HG02885 (cell line): ENCODE results near the gene SHH.
"Not testable (repeated sequence)": the region's sequence is repeated elsewhere in the genome, so short reads cannot be mapped to it uniquely, and the experiment has no call there.

Experiments used
- ATAC-seq: cut with Tn5 transposase; IDR thresholded peaks from one replicate; pipeline ENCODE4 v1.9.1; 2021; ENCODE audit warnings: mild to moderate bottlenecking; ENCODE audit not compliant: unreplicated experiment, poor library complexity

The SHH gene

DNA sequence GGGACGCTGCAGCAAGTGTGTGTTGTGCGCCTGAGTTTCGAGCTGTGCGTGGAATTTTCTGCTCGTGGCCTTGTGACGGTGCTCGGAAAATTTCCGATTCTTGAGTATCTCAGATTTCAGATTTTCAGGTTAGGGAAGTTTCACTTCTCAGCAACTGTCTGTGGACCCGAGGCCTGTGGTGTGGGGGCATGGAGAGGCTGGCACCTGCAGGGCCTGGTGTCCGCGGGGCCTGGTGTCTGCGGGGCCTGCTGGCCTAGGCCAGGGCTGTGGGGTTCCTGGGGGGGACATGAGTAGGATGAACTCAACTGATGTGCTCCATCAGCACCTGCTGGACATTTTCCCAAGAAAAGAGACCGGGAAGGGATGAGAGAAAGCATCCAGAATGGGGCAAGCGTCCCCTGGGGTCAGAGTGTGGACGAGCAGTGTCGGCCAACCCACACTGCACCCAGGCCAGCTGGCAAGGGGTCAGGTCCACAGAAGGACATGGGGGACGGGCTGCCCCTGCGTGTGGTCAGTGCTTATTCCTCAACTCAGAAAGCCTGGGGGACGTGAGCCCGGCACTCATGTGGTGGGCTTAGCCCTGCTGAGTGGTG is 31.3 kb upstream of the SHH start:
- ATAC-seq: no peak

DNA sequence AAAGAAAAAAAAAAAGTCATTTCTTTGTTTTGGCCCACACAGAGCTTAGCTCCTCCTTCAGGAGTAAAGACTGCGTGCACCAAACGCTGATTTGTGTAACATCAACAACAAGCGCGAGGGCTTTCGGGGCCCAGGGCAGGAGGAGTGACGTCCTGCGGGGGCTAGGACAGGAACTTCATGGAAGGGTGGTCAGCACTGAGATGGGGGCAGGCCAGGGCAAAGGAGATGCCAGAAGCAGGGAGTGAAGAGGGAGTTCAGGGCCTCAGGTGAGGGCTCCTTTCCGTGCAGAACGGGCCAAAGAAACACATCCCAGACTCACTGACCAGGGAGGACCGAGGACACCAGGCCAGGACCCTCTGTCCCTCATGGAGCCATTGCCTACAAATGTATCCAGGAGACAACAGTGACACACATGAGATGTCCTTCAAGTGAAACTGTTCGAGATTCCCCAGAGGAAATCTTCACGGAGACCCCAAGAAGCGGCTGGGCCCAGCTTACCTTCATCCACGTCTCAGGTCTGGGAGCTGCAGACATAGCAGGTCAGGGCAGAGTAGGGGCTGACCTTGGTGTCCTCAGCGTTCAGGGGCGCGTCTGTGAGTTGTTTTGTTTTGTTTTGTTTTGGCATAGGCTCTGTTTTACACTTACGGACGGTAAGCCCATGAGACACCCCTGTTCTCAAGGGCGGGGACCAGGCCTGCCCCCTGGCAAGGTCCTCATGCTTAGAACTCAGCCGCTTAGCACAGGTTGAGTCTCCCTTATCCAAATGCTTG is 30.4 kb upstream of the SHH start:
- ATAC-seq: no peak

DNA sequence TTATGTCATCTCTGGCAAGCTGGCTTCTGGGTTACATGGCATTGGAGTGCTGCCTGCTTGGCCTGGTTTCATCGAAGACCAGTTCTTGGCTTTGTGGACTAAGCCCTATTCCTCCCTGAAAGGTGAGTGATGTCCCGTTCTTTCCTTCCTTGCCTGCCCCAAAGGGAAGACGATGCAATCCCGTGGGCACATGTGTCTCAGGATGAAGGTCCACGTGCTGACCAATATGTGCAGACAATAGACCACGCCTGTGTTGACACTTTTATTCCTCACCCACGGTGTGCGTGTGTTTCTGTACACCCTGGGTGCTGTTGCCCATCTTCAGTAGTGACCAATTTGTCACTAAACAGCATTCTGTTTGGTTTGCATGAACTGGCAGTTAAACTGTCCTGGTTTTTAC is 28.6 kb upstream of the SHH start:
- ATAC-seq: no peak

DNA sequence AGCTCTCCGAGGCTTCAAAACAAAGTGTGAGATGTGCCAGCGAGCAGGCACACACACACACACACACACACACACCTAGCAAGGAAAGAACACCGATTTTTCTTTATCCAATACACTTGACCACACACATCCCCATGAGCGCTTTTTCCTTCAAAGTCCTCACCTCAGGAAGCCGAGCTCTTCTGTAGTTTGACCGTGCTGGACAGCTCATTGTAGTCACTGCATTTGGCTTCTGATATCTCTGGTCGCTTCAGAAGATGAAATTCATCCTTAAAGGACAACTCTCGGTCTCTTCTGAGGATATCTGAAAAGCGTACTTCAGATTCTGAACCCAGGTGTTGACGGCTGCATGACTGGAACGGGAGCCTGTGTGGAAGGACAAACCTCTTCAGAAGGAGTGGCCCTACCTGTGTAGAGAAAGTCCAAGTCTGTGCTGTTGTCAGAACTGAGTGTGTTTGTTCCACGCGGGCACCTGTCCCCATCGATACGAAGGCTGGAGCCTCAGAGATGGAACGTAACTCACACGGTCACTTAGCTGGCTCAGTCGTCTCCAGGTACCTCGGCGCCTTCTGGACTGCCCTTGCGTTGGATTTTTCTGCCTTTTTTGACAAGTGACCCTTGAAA is 28.1 kb upstream of the SHH start:
- no peak for ATAC-seq

DNA sequence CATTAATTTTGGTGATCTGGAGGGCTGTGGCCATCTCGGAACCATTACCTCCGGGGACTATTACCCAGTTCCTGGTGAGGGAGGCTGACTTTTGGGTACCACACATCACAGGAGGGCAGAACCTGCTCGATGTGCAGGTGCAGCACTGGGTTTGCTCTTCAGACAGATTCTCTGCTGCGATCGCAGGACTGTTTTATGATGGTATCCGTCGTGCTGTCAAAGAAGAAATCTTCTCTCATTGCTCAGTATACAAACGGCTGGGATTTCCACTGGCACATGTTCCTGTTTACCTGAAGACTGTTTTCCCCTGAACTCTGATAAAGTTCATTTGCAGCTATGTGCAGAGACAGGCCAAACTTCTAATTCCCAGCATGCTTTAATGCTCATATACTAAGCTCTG is 27.2 kb upstream of the SHH start:
- no peak for ATAC-seq

DNA sequence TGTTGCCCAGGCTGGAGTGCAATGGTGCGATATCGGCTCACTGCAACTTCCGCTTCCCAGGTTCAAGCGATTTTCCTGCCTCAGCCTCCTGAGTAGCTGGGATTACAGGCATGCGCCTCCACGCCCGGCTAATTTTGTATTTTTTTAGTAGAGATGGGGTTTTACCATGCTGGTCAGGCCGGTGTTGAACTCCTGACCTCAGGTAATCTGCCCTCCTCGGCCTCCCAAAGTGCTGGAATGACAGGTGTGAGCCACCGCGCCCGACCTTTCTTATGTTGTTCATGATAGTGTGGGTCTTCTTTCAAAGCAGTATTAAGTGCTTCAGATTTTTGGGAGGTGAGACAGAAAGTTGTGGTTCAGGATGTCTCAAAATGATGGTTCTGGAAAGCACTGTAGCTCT is 26.0 kb upstream of the SHH start:
- not testable (repeated sequence) for ATAC-seq

DNA sequence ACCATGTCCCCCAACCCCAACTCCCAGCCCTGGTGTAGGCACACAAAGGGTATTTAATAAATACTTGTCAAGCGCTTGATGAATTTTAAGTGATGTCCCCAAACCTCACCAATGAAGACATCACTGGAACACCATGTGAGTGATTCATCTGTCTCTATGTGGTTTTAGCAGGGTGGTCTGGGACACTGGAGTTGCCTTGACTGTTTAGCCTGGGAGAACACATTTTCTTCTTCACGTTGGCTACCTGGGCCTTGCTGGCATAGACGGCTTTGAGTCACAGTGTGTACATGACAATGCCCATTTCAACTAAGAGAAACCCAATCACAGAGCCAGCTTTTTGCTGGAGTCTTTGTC is 24.8 kb upstream of the SHH start:
- ATAC-seq: no peak

DNA sequence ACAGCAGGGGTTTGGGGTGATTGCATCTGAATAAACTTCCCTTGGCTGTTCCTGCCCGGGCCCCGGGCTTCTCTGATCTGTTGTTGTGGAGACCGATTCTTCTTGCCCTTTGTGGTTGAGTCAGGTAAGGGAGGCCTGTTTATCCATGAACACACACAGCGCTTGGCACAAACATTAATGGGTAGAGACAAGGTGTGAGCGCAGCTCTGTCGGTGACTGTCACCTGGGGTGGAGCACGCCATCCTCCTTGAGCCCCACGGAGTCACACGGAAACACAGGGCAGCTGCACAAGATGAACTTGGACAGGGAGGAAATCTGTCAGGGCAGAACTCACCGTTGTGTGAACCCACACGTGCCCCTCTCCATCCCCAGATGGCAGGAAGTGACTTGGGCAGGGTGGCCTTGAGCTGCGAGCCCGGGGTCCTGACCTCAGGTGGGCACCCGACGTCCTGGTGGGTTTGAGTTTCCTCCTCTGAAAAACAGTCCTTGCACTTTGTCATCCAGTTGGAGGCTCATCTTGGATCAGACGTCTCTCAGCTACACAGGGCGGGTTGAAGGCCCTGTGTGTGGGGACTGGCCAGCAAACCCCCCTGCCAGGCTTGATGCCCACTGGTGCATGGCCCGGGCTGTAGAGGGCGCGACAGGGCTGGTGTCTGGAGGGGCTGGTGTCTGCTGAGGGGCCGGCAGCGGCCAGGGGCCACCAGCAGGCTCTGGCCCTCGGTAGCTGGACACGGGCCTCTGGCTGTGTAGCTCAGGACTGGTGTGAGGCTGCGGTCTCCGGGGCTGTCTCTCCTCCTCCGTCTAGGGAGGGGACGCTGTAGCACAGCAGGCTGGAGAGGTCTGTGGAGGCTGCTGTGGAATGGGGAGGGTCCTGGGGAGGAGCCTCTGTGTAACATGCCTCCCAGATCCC is 24.2 kb upstream of the SHH start:
- no peak for ATAC-seq

DNA sequence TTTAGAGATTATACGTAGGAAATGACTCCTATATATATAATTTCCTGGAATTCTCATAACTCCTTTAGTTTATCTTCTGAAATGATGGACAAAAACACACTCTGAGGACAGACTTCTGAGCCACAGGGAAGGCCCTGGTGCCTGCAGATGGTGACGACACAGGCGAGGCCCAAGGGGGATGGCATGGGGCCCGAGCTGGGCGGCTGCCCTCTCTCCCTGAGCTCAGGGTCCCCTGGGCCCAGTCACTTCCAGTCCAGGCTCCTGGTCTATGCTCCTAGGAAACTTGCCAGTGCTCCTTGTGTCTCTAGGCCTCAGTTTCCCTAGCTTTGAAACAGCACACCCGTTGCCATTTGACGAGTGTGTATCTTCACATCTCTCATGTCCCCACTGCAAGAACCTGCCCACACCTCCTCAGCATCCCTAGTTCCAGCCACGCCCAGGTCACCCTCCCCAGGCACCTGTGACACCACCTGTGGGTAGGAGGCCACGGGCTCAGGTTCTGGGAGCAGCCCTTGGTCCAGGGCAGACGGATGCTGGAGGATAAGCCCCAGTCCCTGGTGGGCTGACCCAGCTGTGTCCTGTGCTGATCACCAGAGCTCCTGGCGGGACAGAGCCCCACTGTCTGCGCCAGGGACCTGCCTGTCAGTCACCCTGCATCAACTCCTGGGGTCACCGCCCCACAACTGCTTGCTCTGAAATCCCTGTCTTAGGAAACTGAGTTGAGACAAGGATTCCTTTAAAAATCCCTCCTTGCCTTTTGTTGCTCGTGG is 23.4 kb upstream of the SHH start:
- ATAC-seq: no peak

DNA sequence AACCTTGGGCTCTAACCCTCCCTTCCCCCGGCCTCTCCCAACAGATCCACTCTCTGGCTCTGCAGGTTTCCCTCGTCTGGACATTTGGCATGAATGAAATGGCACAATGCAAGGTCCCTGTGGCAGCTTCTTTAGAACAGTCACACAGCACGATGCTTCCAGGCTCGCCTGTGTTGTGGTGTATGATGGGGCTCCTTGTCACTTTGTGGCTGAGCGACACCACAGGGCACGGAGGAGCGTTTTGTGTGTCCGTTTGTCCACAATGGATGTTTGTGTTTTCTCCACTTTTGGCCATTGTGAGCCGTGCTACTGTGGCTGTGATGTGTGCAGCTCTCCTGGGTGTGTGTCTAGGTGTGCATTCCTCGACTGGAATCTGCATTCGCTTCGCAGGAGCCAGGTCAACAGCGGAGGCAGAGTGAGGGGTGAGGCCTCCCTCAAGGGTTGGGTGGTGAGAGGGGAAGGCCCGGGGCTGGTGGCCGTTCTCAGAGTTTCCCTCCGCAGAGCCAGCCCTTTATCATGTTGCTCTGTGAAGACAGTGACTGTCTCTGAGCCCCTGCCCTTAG is 22.3 kb upstream of the SHH start:
- no peak for ATAC-seq

DNA sequence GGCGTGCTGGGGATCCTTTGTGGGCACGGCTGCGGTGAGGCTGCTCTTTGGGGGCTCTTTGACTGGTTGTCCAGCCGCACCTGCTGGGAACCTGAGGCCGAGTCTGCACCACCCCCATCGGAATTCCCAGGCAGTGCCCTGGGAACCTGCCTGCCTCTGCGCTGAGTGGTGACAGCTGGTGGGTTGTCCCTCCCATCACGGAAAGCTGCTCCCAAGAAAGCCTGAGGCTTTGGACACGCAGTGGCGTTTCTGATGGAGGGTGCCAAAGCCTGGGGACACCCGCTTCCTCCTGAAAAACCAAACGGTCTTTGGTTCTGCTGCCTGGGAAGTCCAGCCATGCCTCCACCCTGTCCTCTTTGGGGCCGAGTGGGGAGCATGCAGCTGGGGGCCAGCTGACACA is 21.4 kb upstream of the SHH start:
- no peak for ATAC-seq

DNA sequence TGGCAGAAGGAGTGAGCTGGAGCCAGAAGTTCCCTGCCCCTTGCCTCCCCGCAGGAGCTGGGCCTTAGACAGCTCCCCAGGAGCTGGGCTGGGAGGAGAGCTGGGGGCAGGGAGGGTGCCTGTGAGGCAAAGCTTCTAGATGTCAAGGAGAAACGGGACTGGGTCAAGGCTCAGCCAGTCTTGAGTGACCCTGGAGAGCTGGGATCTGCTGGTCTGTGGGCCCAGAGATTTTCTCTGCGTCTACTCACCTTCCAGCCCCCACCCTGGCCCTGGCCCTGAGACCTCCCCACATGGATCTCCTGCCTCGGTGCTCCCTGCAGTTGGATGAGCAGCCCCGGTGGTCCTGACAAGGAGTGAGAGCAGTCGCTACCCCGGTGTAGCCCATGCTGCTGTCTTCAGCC is 20.3 kb upstream of the SHH start:
- ATAC-seq: no peak

DNA sequence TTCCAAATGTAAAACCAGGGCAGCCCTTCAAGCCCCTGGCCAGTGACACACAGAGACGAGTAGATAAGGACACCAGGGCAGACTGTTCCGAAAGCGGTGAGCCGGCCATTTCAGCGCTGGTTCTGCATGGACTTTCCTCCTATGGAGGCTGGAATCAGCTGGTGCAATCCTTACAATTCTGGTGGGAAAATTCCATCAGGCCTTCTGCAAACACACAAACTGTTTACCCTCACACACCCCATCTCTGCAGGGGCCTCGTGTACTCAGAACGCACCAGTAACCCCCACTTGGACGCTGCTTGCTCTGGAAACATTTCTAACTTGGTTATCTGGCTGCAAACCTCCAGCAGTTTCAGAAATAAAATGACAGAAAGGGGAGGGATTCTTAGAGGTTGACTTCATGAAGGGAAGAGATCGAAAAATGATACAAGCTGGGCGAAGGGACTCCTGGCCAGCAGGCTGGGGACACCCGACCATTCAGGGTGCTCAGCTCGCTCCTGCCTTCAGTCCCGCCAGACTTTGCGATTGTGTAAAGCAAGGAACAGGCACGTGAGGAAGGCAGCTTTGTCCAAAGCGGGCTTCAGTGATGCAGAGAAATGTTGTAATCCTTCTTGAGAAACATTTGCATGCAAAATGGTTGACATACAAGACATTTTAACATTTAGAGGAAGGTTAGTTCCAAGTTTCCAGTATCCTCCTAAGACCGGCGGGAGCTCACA is 19.7 kb upstream of the SHH start:
- ATAC-seq: no peak

DNA sequence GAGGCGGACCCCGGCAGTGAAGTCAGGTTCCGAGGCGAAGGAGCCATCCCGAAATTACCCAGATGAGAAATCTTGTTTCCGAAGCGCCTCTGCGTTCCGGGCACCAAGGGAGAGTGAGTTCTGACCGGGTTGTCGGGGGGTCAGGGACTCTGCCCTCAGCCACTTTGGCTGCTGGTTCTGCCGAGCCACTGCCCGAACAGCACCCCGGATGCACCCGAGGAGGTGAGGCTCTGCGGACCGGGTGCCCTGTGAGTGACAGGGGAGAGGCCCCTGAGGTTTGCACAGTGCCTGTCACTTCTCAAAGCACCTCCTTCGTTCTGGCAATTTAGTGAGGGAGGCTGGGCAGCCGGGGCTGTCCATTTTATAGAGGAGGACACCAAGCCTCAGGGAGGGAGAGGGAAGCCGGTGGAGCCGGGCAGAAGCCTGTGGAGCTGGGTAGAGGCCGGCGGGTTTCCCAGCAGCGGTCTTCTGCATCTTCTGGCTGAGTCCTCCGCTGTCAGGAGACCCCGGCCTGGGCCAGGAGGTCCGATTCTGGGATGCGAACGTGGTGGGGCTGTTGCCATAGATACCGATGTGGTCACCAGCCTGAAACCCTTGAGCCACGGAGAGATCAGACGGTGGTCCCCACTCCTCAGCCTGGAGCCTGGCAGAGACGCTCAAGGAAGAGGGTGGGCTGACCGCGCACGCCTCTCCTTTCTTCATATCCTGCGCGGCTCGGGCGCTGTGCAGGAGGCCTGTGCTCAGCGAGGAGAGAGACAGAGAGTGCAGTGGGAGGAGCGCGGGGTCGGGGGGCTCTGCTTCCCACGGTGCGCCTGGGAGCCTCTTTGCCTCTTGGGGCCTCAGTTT is 18.9 kb upstream of the SHH start:
- ATAC-seq: no peak

DNA sequence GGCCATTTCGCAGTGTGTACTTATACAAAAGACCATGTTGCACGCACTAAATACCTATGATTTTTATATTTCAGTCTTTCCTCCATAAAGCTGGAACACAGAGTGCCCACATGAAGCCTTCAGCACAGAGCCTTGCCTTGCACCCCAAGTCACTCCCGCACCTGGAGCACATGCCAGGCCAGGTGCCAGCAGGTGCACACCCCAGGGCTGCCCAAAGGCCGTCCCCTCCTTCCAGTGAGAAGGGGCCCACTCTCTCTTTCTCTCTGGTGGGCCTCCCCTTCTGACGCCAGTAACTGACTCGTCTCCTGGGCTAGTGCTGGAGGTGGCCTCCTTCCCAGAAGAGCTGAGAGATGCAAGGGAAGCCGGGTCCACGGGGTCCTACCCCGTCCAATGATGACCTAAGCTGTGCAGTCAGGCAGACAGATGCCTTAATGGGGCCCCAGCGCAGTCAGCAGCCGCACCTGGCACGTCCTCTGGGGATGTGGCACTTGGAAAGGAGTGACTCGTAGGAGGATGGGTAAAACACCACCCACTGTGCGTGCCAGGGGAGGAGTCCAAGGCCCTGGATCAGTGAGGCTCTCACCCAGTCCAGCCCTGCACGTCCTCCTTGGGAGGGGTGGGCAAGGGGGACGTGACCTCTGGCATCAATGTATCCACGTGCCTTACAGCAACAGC is 17.7 kb upstream of the SHH start:
- ATAC-seq: no peak

DNA sequence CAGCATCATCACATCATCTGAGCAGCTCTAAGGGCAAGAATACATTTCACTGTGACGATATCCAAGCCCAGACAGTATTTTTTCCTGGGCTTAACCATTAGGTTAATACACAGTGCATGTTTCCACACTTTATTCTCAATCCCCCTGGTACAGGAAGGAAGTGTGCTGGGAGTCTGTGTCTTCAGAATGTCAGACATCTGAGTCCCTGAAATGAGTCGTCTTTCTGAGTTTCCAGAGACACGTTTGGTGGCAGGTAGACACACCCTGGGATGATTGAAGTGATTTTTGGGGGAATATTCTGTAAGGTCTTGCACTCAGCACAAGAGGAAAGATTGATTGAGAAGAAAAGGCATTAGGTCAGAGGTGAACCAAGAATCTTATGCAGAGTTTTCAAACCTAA is 13.1 kb upstream of the SHH start:
- ATAC-seq: no peak

DNA sequence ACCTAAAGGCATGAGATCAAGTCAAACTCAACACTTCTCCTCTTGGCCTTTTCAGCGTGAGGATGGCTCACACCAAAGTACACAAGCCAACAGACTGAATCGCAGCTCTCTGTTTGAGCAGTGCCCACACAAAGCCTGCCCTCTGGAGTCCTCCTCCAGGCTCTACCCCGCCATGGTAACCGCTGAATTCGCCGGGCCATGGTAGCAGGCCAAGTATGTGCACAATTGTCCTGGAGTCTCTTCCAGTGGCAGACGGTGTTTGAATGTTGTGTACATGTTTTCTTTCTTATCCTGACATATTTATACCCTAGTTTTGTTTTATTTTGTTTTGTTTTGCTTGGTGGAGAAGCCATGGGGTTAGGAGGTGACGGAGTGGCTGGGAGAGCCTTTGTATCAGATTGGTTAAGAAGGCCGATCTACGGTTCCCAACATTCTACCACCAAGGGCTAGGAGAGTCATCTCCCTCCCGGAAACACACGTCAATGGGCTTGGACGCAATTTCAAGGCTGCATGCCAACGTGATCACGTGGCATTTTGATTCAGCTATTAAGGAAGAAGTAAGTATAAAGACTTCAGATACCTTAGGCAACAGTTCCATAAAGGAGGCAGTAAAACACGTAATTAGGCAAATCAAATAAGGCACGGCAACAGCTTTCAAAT is 12.1 kb upstream of the SHH start:
- no peak for ATAC-seq
